SH-SY5Y (cell line): ENCODE data around the gene CREB3.

Experiments used
- GATA2 ChIP-seq: IDR thresholded peaks from 2 replicates; pipeline ENCODE4 v1.6.1; 2011; ENCODE audit warnings: mild to moderate bottlenecking, low read depth, low read length
- GATA3 ChIP-seq: IDR thresholded peaks from 2 replicates; pipeline ENCODE4 v1.6.1; 2011; ENCODE audit warnings: low read depth, mild to moderate bottlenecking, low read length, moderate library complexity

DNA sequence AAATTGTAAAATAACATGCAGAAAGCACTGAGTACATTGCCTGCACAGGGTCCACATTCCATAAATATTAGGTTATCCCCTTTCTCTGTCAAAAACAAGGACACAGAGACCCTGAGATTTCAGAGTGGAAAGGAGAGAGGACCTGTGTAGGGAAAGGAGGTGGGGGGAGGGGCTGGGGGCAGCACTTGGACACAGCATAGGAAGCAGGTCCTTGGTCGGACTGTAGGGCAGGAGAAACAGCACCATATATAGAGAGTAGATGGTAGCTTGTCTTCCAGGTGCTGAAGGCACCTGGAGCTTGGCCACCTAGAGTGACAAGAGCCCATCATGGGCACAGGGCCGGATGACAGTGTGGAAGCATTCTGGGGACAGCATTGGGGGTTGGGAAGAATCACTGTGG lies 45.2 kb upstream of the CREB3 start:
- TF ChIP-seq GATA2 (no peak), GATA3 (no peak)
